ENCODE results near the gene VPS13A.
"Not testable (repeated sequence)": the region's sequence is repeated elsewhere in the genome, so short reads cannot be mapped to it uniquely, and the experiment has no call there.

Gene VPS13A

DNA sequence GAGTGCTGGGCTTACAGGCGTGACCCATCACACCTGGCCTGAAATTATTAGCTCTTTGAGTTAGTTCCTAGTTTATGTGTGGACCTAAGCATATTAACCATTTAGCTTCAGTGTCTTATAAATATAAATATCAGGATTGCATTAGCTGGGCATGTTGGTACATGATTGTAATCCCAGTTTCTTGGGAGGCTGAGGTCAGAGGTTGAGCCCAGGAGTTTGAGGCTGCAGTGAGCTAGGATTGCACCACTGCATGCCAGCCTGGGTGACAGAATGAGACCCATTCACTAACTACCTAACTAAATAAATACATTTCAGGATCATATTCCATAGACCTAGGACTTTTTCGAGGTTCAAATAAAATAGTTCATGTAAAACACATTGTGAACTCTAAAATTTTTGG is 129.8 kb downstream of the VPS13A start:
- no peak for DNase-seq

GRCh38 chr9:77316058-77316457 is 138.7 kb downstream of the VPS13A start:
- no peak for DNase-seq

GRCh38 chr9:77325058-77325457 is 147.7 kb downstream of the VPS13A start:
- no peak for DNase-seq

DNA sequence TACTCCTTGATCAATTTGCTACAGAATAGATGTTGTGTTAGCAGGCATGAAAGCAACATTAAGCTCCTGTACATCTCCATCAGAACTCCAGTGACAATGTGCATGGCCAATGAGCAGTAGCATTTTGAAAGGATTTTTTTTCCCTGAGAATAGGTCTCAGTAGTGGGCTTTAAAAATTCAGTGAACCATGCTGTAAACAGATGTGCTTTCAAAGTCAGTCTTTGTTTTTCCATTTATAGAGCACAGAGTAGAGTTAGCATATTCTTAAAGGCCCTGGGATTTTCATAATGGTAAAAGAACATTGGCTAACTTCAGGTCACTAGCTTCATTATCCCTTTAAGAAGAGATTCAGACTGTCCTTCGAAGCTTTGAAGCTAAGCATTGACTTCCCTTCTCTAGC is 150.8 kb downstream of the VPS13A start:
- no peak for DNase-seq

DNA sequence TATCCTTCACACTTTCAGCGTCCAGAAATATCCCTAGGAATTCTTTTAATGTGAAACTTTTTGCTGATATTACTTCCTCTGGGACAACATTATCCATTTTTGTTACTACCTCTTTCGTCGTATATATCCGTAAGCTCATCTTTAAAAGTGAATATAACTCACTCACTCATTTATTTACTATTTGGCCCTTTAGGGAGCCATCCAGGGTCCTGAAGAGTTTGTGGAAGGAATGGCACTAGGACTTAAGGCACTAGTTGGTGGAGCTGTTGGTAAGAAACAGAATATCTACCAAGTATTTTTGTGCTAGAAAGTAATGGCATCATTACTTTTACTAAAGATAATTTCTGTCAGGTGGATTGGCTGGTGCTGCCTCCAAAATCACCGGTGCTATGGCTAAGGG is 192.7 kb downstream of the VPS13A start:
- DNase-seq = no peak

DNA sequence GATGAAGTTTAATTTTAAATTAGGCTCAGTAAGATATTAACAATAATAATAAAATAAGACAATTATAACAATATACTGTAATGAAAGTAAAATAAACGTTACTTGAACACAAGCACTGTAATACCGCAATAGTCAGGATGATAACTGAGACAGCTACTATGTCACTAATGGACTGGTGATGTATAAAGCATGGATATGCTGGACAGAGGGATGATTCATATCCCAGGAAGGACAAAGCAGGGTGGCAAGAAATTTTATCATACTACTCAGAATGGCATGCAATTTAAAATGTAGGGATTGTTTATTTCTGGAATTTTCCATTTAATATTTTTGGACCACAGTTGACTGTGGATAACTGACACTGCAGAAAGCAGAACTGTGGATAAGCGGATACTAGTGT is 196.9 kb downstream of the VPS13A start:
- no peak for DNase-seq

- no peak for DNase-seq
Measured at GRCh38 chr9:77375956-77376532, 198.7 kb downstream of the VPS13A start.

DNA sequence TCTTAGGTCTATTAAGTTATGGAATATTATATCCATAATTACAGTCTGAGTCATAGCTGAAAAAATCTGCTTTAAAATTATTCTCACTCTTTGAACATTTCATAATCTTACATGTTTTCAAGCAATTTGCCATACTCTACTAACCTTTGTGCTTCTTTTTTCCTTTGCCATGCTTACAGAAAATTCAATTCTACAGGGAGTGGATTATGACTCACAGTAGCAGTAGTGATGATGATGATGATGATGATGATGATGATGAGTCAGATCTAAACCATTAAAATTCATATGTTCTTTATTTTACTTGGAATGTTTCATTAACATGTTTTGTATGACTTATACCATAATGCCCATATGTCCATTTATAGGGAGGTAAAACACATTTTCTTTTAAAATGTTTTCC is 207.1 kb downstream of the VPS13A start:
- DNase-seq = peak; percentile 26

DNA sequence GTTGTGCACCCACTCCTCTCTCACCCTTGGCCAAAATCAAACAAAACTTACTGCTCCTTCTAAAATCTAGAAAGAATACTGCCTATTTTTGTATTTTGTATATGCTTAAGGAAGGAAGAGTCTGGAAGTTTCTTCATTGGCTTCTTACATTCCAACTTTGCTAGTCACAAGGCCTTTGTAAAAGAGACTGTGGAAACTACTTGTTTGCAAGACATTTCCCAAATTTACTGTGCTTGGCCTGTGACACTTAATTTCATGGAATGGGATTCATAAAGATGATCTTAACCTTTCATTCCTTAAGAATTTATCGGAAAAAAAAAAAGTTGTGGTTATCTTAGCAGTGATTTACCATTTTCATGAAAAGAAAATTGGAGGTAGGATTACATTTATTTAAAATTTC is 208.9 kb downstream of the VPS13A start:
- no peak for DNase-seq

DNA sequence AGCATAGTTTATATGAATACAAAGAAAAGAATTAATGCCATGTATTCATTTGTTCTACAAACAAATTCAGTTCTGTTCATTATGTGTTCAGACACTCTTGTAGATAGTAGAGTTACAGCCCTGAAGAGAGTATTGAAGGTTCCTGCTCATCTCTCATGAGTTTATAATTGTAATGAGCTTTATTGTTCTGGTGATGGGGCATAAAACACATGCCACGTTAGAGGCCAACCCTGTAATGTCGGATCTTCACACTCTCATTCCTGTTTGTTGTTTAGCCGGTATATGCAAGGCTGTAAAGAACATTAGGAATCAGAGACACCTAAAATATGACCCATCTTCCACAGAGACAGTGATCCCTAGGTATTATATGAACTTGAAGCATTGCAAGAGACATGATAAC is 214.5 kb downstream of the VPS13A start:
- no peak for DNase-seq

DNA sequence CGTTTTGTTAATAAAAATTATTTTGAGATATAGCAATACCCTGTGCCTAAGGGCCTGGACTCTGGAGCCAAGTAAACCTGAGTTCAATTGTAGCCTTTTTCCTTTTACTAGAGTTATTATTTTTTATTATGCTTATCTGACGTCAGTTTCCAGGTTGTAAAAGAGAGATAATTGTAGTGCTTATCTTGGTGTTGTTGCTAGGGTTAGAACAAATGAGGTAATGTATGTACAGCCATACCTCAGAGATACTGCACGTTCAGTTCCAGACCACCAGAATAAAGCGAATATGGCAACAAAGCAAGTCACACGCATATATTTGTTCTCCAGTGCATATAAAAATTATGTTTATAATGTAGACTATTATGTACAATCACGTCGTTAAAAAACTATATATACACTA is 215.0 kb downstream of the VPS13A start:
- DNase-seq = no peak

GRCh38 chr9:77398581-77398980 is 221.2 kb downstream of the VPS13A start:
- DNase-seq = not testable (repeated sequence)

GRCh38 chr9:77399964-77400363 is 222.6 kb downstream of the VPS13A start:
- DNase-seq = no peak

DNA sequence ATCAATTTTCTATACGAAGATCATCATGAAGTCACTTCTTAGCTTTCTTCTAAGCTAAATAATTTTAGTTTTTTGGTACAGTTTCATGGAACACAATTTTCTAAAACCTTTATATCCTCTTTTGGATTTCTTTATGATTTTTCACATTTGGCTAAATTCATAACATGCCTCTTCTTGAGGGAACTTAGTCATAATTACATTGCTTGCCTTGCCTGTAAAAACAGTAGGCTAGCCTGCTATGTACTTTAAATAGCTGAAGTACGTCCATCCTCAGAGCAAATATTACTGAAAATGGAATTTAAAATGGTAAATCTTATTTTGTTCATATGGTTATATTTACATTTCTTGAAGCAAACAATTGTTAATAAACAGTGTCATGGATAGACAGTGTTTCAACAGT is 225.0 kb downstream of the VPS13A start:
- DNase-seq = no peak

GRCh38 chr9:77403239-77403638 is 225.9 kb downstream of the VPS13A start:
- DNase-seq = no peak

- not testable (repeated sequence) for DNase-seq
Measured at GRCh38 chr9:77408521-77408920, 231.2 kb downstream of the VPS13A start.

GRCh38 chr9:77417566-77417965 is 240.2 kb downstream of the VPS13A start:
- DNase-seq = no peak

DNA sequence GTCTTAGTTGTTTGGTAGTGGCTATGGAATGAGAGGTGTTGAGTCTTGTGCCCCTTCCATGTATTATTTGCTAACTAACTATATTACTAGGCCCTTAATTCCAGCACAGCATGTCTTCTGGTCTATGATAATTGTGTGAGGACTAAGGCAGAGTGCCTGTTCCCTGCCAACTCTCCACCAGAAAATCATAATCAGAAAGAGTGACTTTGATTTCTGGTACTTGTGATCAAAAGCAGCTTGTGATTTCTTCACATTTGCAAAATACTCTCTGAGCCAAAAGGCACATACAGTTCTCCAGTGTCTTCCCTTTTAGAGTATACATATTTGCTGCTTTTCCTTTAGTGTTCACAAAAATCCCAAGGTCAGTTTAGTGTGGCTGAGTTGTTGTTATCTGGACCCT is 240.9 kb downstream of the VPS13A start:
- no peak for DNase-seq

- DNase-seq = no peak
Measured at GRCh38 chr9:77420641-77421040, 243.3 kb downstream of the VPS13A start.

GRCh38 chr9:77421506-77422265 is 244.4 kb downstream of the VPS13A start:
- no peak for DNase-seq

DNA sequence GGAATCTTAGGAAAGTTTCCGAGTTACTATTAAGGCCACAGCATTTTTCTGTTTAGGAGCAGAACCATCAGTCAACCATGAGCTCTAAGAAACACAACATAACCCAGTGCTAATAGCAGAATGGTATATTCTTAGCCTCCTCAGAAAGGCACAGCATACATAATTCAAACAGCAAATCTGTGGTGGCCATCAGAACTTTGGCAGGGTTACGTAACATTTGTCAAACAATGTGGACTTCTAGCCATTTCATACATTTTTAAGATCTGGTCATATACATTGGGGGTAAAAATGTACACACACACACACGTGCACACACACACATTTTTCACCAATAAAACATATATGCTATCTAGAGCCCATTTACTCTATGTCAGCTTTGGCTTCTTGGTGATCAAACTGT is 245.6 kb downstream of the VPS13A start:
- DNase-seq = no peak

- no peak for DNase-seq
Measured at GRCh38 chr9:77423841-77424240, 246.5 kb downstream of the VPS13A start.

DNA sequence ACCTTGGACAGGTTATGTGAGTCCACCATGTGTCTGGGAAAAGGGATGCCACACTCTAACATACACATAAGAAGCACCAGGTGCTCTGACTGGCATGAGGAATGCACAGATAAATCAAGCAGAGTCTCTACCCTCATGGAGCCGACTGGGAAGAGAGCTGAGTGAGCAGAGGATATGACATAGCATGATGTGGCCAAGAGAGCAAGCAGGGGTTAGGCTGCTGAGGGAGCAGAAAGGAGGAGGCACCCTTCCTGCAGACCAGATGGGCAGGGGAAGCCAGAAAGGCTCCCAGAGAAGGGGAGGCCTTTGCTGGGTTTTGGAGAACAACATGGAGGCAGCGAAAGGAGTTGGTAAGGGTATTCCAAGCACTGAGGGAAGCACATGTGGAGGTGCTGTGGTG is 247.7 kb downstream of the VPS13A start:
- no peak for DNase-seq

DNA sequence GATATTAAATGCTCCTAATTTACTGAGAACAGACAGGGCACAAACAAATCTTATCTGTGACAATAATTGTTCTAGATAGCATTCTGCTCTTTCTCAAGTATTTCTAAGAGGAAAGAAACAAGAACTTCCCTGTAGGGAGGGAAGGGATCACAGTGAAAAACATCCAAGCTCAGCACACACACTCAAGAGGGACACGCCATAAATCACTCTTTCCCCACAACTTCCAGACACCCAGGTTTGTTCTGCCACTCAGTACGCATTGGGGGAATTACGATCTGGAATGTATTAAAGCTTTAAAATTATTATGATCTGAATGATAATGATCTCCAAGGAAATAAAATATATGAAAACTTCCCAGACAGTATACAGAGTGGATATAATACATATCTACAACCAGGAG is 249.4 kb downstream of the VPS13A start:
- DNase-seq = no peak
